GM13976 (cell line): ENCODE measurements around the gene PARP6.

Experiments used
- DNase-seq: peaks from one replicate; pipeline ENCODE4 v3.0.0; 2012; ENCODE audit warnings: low spot score
- in situ Hi-C: fragments of 300-500 bp; cut with MboI; formaldehyde crosslinking; loops from one replicate; pipeline ENCODE4 v1.12.0; 2022; ENCODE audit warnings: low sequenced_read_pairs, mixed read lengths, inconsistent platforms; ENCODE audit not compliant: unreplicated experiment
- TF ChIP-seq, protein P1 (sequence below): IDR thresholded peaks from 2 replicates; pipeline ENCODE4 v1.5.1; 2012; ENCODE audit warnings: borderline replicate concordance, mild to moderate bottlenecking; ENCODE audit not compliant: insufficient read depth; ENCODE audit errors: extremely low read depth, missing control alignments, control extremely low read depth

The PARP6 gene, protein sequence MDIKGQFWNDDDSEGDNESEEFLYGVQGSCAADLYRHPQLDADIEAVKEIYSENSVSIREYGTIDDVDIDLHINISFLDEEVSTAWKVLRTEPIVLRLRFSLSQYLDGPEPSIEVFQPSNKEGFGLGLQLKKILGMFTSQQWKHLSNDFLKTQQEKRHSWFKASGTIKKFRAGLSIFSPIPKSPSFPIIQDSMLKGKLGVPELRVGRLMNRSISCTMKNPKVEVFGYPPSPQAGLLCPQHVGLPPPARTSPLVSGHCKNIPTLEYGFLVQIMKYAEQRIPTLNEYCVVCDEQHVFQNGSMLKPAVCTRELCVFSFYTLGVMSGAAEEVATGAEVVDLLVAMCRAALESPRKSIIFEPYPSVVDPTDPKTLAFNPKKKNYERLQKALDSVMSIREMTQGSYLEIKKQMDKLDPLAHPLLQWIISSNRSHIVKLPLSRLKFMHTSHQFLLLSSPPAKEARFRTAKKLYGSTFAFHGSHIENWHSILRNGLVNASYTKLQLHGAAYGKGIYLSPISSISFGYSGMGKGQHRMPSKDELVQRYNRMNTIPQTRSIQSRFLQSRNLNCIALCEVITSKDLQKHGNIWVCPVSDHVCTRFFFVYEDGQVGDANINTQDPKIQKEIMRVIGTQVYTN

GRCh38 chr15:72272213-72272996 is at the start of gene PARP6:
PARP6 (minus strand) TSS chr15:72272554; CDS start chr15:72267477, 5,077 bp downstream.
- in situ Hi-C loops, result no loop called here
- DNase-seq, result peak; percentile 99
- TF ChIP-seq, protein P1, sequence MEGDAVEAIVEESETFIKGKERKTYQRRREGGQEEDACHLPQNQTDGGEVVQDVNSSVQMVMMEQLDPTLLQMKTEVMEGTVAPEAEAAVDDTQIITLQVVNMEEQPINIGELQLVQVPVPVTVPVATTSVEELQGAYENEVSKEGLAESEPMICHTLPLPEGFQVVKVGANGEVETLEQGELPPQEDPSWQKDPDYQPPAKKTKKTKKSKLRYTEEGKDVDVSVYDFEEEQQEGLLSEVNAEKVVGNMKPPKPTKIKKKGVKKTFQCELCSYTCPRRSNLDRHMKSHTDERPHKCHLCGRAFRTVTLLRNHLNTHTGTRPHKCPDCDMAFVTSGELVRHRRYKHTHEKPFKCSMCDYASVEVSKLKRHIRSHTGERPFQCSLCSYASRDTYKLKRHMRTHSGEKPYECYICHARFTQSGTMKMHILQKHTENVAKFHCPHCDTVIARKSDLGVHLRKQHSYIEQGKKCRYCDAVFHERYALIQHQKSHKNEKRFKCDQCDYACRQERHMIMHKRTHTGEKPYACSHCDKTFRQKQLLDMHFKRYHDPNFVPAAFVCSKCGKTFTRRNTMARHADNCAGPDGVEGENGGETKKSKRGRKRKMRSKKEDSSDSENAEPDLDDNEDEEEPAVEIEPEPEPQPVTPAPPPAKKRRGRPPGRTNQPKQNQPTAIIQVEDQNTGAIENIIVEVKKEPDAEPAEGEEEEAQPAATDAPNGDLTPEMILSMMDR, result peak; percentile 69

DNA sequence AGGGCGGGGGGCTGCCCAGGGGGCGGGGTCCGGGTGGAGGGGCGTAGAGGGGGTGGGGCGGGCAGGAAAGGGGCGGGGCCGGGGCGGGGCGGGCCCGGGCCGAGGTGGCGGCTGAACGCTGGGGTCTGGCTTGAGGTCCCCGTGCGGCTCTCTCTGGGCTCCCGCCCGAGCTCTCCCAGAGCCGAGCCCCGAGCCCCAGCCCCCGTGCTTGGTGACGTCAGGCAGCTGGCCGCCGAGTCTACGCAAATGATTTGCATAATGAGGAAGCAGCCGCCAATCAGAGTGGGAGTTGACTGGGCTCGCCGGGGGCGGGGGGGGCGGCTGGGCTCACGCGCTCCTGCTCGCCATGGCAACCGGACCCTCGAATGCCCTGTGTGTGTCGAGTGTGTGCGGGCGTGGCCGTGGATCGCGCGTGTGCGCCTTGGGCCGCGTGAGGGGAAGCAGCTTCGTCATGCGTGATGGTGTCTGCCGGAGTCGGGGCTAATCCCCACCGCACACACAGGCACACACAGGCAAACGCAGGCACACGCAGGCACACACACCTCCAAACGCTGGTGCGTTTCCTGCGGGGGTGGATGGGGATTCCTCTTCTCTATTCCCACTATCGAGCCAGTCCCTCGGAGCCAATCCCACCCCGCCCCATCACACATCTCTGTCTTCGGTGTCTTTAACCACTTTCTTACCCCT is 47.8 kb upstream of the PARP6 start, which contains the start of gene CELF6:
Gene CELF6 (minus strand): TSS at position 173 of the 687 bp plus-strand sequence. CDS start 283 bp downstream, outside the sequence.
- TF ChIP-seq, protein P1, result no peak
- DNase-seq, result peak; percentile 91
- in situ Hi-C loops, result no loop called here

- in situ Hi-C loops, result no loop called here
- TF ChIP-seq, protein P1, result no peak
- DNase-seq, result peak; percentile 80
These were observed 47.1 kb upstream of the PARP6 start for GRCh38 chr15:72319360-72319984.

GRCh38 chr15:72318408-72318942 is 46.1 kb upstream of the PARP6 start:
- TF ChIP-seq, protein P1, result no peak
- in situ Hi-C loops, result no loop called here
- DNase-seq, result no peak

GRCh38 chr15:72315706-72316370 is 43.5 kb upstream of the PARP6 start:
- in situ Hi-C loops, result no loop called here
- DNase-seq, result no peak
- TF ChIP-seq, protein P1, result no peak
